IMR-90 (cell line): ENCODE data around the gene PRMT5. TPM values are rescaled to one million over a fixed set of nuclear protein-coding genes. Genes with fewer than 3 reads are reported as not detected.

Source experiments
- ATAC-seq: fragments of 200-7000 bp; cut with Tn5 transposase; 2 replicates; pipeline ENCODE4 v1.9.1; 2020; ENCODE audit warnings: low read depth, mild to moderate bottlenecking, moderate library complexity
- BruUV-seq: library from RNA; stranded (reverse); fragments of 400-500 nt; replicated peaks from 2 replicates; lab custom pipeline; 2021; lab: Mats Ljungman, UMichigan
- CTCF ChIA-PET: fragments of 300-600 bp; formaldehyde crosslinking; extraction: SDS; loops from one replicate; lab custom pipeline; 2021; ENCODE audit warnings: antibody characterized with exemption; lab: Yijun Ruan, JAX
- POLR2A ChIA-PET: fragments of 300-600 bp; sonication (Branson Sonifier 250); formaldehyde crosslinking; loops from one replicate; lab custom pipeline; 2022; ENCODE audit warnings: antibody characterized with exemption; ENCODE audit not compliant: unreplicated experiment; lab: Charles Lee
- DNase-seq: peaks from one replicate; pipeline ENCODE4 v3.0.0; 2013
- H2AFZ ChIP-seq: replicated peaks from 2 replicates; pipeline ENCODE3; 2013; ENCODE audit warnings: low read length, mild to moderate bottlenecking; ENCODE audit not compliant: poor library complexity
- H2AK5ac ChIP-seq: 2 replicates; pipeline ENCODE4 v1.6.1; 2013; ENCODE audit warnings: low read depth, low read length, inconsistent platforms
- H2AK9ac ChIP-seq: replicated peaks from 2 replicates; pipeline ENCODE3; 2013; ENCODE audit warnings: mild to moderate bottlenecking, low read depth, low read length, moderate library complexity; ENCODE audit not compliant: poor library complexity
- H2BK120ac ChIP-seq: 2 replicates; pipeline ENCODE4 v1.6.1; 2013; ENCODE audit warnings: low read depth, low read length, inconsistent platforms
- H2BK15ac ChIP-seq: 3 replicates; pipeline ENCODE4 v1.6.1; 2013; ENCODE audit warnings: low read depth, low read length, inconsistent platforms
- H2BK20ac ChIP-seq: 2 replicates; pipeline ENCODE4 v1.6.1; 2013; ENCODE audit warnings: low read depth, mild to moderate bottlenecking, inconsistent platforms, low read length, moderate library complexity
- H2BK5ac ChIP-seq: 2 replicates; pipeline ENCODE4 v1.6.1; 2013; ENCODE audit warnings: mild to moderate bottlenecking, low read depth, low read length, inconsistent platforms; ENCODE audit not compliant: poor library complexity, severe bottlenecking
- H3K14ac ChIP-seq: replicated peaks from 2 replicates; pipeline ENCODE4 v1.6.1; 2013; ENCODE audit warnings: low read depth, low read length, inconsistent platforms
- H3K18ac ChIP-seq: 2 replicates; pipeline ENCODE4 v1.6.1; 2013; ENCODE audit warnings: low read depth, low read length, control low read depth
- H3K23ac ChIP-seq: 2 replicates; pipeline ENCODE4 v1.6.1; 2013; ENCODE audit warnings: low read depth, low read length, inconsistent platforms
- H3K27ac ChIP-seq: 2 replicates; pipeline ENCODE4 v1.5.1; 2013; ENCODE audit warnings: mild to moderate bottlenecking, control low read depth, low read length; ENCODE audit not compliant: insufficient read depth
- H3K27me3 ChIP-seq: 2 replicates; pipeline ENCODE4 v1.6.1; 2013; ENCODE audit warnings: low read length; ENCODE audit not compliant: control insufficient read depth, insufficient read depth
- H3K36me3 ChIP-seq: 2 replicates; pipeline ENCODE4 v1.6.1; 2013; ENCODE audit warnings: low read length, mixed read lengths; ENCODE audit not compliant: control insufficient read depth, insufficient read depth
- H3K4ac ChIP-seq: 2 replicates; pipeline ENCODE4 v1.6.1; 2013; ENCODE audit warnings: low read depth, low read length, inconsistent platforms
- H3K4me1 ChIP-seq: 2 replicates; pipeline ENCODE4 v1.6.1; 2013; ENCODE audit warnings: low read length, mixed read lengths; ENCODE audit not compliant: control insufficient read depth, insufficient read depth
- H3K4me2 ChIP-seq: 2 replicates; pipeline ENCODE4 v1.6.1; 2013; ENCODE audit warnings: low read depth, mild to moderate bottlenecking, control low read depth, low read length, moderate library complexity
- H3K4me3 ChIP-seq: 2 replicates; pipeline ENCODE4 v1.5.1; 2013; ENCODE audit warnings: low read depth, mild to moderate bottlenecking, control low read depth, low read length, moderate library complexity; ENCODE audit not compliant: insufficient read depth
- H3K56ac ChIP-seq: 2 replicates; pipeline ENCODE4 v1.6.1; 2013; ENCODE audit warnings: low read length, inconsistent platforms; ENCODE audit not compliant: insufficient read depth; ENCODE audit errors: extremely low read depth
- H3K79me1 ChIP-seq, 2 experiments: 2 replicates each; pipeline ENCODE4 v1.6.1; 2013; ENCODE audit warnings: low read length in 2 of 2, inconsistent platforms in 1 of 2, low read depth in 1 of 2
- H3K9ac ChIP-seq: 2 replicates; pipeline ENCODE4 v1.6.1; 2013; ENCODE audit warnings: low read depth, low read length, control low read depth
- H3K9me1 ChIP-seq: 2 replicates; pipeline ENCODE4 v1.6.1; 2013; ENCODE audit warnings: low read length, inconsistent platforms; ENCODE audit not compliant: insufficient read depth
- H3K9me3 ChIP-seq: 2 replicates; pipeline ENCODE4 v1.6.1; 2013; ENCODE audit warnings: low read length; ENCODE audit not compliant: control insufficient read depth, insufficient read depth
- H4K20me1 ChIP-seq: 2 replicates; pipeline ENCODE4 v1.6.1; 2013; ENCODE audit warnings: low read length, inconsistent platforms; ENCODE audit not compliant: insufficient read depth
- H4K5ac ChIP-seq: 2 replicates; pipeline ENCODE4 v1.6.1; 2013; ENCODE audit warnings: mild to moderate bottlenecking, low read depth, low read length, control low read depth
- H4K8ac ChIP-seq, 2 experiments: 2 replicates each; pipeline ENCODE4 v1.6.1; 2013; ENCODE audit warnings: low read depth in 2 of 2, low read length in 2 of 2, control low read depth in 1 of 2, inconsistent platforms in 1 of 2
- H4K91ac ChIP-seq: 2 replicates; pipeline ENCODE4 v1.6.1; 2013; ENCODE audit warnings: low read depth, low read length, inconsistent platforms; ENCODE audit not compliant: insufficient read depth
- RFX5 ChIP-seq: IDR thresholded peaks from 2 replicates; pipeline ENCODE4 v1.8.0; 2012; ENCODE audit warnings: low read depth, mild to moderate bottlenecking, low read length, moderate library complexity
- WGBS, 2 experiments: methylation state at CpG; one replicate each; pipeline versions ENCODE4 v1.1.5 to v1.1.7; 2013; ENCODE audit warnings: missing lambda C conversion rate in 2 of 2; ENCODE audit not compliant: insufficient read length in 1 of 2; ENCODE audit errors: extremely low coverage in 2 of 2; 5-methylcytosine and 5-hydroxymethylcytosine counted together
- dilution Hi-C: fragments of 300-500 bp; cut with HindIII; formaldehyde crosslinking; loops from one replicate; pipeline ENCODE4 v1.14.3; 2018; ENCODE audit warnings: low sequenced_read_pairs; ENCODE audit not compliant: unreplicated experiment
- in situ Hi-C: fragments of 300-500 bp; cut with MboI; formaldehyde crosslinking; loops from 3 replicates; pipeline ENCODE4 v1.14.3; 2019; ENCODE audit warnings: low sequenced_read_pairs, inconsistent platforms, mixed read lengths
- intact Hi-C: fragments of 100-400 bp; cut with micrococcal nuclease; formaldehyde crosslinking; loops from 2 replicates; pipeline ENCODE4 v1.10.0; 2022
- polyA plus RNA-seq, 3 experiments: library from polyadenylated mRNA; depleted of rRNA; stranded (reverse); fragments of >200 nt; gene quantifications; 2 replicates each; pipeline ENCODE4 v1.2.3, GENCODE V29; 2012; ENCODE audit warnings: low replicate concordance in 1 of 3
- total RNA-seq: library from RNA; depleted of rRNA; stranded (reverse); fragments of >200 nt; gene quantifications from 2 replicates; pipeline ENCODE4 v1.2.3, GENCODE V29; 2012

Gene PRMT5
- total and polyA plus RNA-seq, 2 of the 4 experiments (the other 2 are of a cell fraction) = 99.3 to 136 TPM

GRCh38 chr14:22903742-22904087, 25.5 kb downstream of the PRMT5 start:
- Histone ChIP-seq H2AK9ac (no peak overlapping the region), H4K20me1 (no peaks in the 10 kb centered on the region), H3K4me2 (no peak overlapping the region), H4K8ac (no peak overlapping the region), H3K9me1 (peaks cover 5% of the 10 kb centered on the region), H3K4me3 (no peak overlapping the region), H3K79me1 (peaks cover 0 to 19% of the 10 kb centered on the region in 2 experiments; a peak in 3 of 4 replicates), H3K56ac (no peak overlapping the region), H3K14ac (no peak overlapping the region), H3K4ac (no peak overlapping the region), H2AK5ac (no peak overlapping the region), H3K36me3 (peaks cover 54% of the 10 kb centered on the region), H2BK15ac (no peak overlapping the region), H3K18ac (no peak overlapping the region), H4K91ac (no peak overlapping the region), H3K23ac (no peak overlapping the region), H2BK120ac (no peak overlapping the region), H3K4me1 (peaks cover 8% of the 10 kb centered on the region; the same call in 1 of the 2 replicates), H3K9me3 (no peaks in the 10 kb centered on the region), H3K27ac (no peak overlapping the region), H2AFZ (no peak overlapping the region), H4K5ac (no peak overlapping the region), H2BK5ac (no peak overlapping the region), H2BK20ac (no peak overlapping the region), H3K27me3 (no peaks in the 10 kb centered on the region), H3K9ac (no peak overlapping the region)
- no peak for TF ChIP-seq RFX5
- ChIA-PET POLR2A (no interaction called here), CTCF (interaction anchor here (0.6 kb wide), 1 partner anchor 33 kb away, joined by 3 read pairs; no protein-coding TSS in a partner anchor)
- no peak for ATAC-seq
- in situ Hi-C loops = loop anchor here (5.0 kb wide), 1 partner anchor 346 kb away; no protein-coding TSS in a partner anchor
- no peak for DNase-seq
- no TSS peak for BruUV-seq
- 100% methylated on average over 2 of the region's 2 CpGs; no CpG with 5 or more reads in 1 of the 2 experiments for WGBS, 2 experiments
- intact Hi-C loops = no loop called here
- dilution Hi-C loops = no loop called here
